Cardiac fibroblast (primary cell): Measurements from ENCODE around the gene LNP1.

Experiments used
- DNase-seq, 2 donors: peaks; one replicate each; pipeline versions ENCODE4 v3.0.0 to v3.0.0-alpha.2; 2010; ENCODE audit warnings: low read depth in 2 of 2
- H3K4me3 ChIP-seq, 2 donors: replicated peaks in 1 of 2; 1 replicate in 1 of 2; 2 replicates in 1 of 2; pipeline ENCODE4 v1.5.1; 2011; ENCODE audit warnings: low read depth in 2 of 2, low read length in 2 of 2, mild to moderate bottlenecking in 2 of 2, moderate library complexity in 1 of 2
- TF ChIP-seq, protein P1 (sequence below): IDR thresholded peaks from one replicate; pipeline ENCODE4 v1.5.1; 2011; ENCODE audit warnings: low read depth, mild to moderate bottlenecking, low read length, inconsistent platforms

LNP1 gene

DNA sequence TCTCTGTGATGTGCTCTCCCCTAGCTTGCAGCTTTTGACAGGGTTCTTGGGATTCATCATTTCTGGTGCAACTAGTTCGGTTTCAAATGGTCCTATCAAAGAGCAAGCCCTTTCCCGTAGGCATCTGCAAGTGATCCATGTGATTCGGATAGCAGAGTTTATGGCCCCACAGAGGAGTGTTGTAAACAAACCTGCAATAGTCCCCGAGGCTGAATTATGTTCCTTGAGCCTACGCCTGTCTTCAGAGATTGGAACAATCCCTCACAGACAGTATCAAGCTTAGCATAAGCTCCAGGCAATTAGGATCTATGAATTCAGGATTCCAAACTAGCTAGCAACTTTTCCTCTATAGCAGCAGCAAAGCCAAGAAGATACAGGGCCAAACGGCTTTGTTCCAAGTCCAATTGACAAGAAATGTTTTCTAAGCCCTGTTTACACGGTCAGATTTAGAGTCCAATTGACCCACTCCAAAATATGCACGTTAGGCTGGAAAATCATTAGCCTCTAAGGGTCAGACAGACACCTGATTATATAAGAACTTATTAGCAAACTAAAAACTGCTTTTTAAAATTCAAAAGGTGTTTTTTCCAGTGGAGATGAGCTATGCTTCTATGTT lies 24.8 kb downstream of the LNP1 start:
- H3K4me3 ChIP-seq, result no peak overlapping the region
- DNase-seq, result no peak
- TF ChIP-seq, protein P1, sequence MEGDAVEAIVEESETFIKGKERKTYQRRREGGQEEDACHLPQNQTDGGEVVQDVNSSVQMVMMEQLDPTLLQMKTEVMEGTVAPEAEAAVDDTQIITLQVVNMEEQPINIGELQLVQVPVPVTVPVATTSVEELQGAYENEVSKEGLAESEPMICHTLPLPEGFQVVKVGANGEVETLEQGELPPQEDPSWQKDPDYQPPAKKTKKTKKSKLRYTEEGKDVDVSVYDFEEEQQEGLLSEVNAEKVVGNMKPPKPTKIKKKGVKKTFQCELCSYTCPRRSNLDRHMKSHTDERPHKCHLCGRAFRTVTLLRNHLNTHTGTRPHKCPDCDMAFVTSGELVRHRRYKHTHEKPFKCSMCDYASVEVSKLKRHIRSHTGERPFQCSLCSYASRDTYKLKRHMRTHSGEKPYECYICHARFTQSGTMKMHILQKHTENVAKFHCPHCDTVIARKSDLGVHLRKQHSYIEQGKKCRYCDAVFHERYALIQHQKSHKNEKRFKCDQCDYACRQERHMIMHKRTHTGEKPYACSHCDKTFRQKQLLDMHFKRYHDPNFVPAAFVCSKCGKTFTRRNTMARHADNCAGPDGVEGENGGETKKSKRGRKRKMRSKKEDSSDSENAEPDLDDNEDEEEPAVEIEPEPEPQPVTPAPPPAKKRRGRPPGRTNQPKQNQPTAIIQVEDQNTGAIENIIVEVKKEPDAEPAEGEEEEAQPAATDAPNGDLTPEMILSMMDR, result no peak

DNA sequence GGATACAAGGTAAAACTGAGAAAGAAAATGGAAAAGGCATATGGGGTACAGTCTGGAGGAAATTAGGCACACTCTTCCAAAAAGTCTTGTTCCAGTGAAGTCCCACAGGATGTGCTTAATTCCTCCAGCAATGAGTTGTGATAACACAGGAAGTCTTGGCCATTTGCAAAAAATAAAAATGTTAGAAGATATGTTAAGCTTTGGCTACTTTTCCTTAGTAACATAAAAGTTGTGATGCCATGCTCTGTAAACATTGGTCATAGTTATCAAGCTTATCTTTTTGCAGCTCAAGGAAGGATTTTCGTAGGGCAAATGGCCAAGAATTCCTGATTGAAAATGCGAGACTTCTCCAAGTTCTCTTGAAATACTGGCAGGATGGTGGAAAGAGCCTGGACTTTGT lies 26.4 kb downstream of the LNP1 start:
- no peak overlapping the region for H3K4me3 ChIP-seq
- DNase-seq, result peak in 1 of 2 donors; percentile 92
- TF ChIP-seq, protein P1, result no peak

DNA sequence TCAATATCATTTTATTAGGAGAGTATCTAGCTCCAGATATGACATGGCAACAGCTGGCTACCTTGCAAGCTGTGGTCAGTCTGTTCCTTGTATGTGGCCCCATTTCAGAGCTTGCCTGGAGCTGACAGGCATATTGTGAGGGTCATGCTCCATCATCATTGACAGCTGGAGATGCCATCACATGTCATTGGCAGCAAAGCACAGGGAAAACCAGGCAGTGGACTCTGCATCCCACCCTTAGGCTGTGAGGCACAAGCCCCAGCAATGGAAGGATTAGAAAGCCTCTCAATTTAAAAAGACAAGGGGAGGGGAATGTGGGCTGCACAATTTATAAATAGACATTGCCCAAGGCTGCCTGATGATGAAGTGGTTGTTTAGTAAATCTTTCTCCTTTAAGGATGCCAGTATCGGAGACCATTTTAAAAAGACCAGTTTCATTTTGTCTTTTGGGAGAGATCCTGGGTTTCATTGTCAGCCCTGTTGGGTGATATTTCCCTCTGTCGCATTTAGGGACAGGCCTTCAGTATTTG lies 27.9 kb downstream of the LNP1 start:
- TF ChIP-seq, protein P1, result no peak
- no peak for DNase-seq
- no peak overlapping the region for H3K4me3 ChIP-seq

DNA sequence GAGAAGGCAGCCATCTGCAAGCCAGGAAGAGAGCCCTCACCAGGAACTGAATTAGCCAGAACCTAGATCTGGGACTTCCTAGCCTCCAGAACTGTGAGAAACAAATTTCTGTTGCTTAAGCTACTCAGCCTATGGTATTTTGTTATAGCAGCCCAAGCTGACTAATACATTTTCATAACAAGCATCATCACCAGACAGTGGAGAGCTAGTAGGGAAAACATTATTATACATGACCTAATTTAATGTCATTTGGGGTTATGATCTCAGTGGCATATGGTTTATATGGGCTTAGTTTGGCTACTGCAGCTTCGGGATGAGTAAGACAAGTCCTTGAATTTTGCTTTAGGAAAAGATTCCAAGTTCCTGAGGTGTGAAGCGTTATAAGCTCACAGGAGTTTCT lies 35.6 kb downstream of the LNP1 start:
- TF ChIP-seq, protein P1, result no peak
- no peak overlapping the region for H3K4me3 ChIP-seq
- peak in 1 of 2 donors; percentile 43 for DNase-seq

DNA sequence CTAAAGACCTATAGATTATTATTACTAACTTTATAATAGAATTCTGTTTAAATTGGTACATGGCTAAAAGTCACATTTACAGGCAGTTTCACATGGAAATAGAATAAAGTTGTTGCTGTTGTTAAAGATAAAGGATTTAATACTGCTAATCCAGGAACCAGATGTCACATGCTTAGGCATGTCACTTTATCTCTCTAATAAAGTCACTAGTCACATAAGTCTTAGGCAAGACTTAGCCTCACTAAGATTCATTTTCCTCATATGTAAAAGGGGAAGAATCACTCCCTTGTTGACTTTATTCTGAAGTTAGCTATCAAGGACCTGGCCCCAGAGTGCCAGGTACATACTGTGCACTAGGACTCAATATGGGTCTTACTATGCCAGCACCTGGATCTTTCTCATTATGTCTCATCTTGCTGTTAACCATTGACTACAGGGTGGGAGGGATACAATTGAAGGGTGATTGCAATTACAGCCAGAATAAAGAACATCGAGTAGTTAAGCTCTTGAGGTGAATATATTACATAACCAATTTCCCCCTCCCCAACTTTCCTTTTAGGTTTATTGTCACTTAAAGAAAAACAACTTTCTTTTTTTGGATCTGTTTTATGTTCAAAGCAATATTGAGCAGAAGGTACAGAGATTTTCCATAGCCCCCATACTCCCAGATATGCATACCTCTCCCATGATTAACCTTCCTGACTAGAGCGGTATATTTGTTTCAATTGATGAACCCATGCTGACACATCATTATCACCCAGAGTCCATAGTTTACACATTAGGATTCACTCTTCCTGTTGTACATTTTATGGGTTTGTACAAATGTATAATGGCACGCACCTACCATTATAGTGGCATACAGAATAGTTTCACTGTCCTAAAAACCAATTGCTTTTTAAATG lies 36.6 kb downstream of the LNP1 start:
- TF ChIP-seq, protein P1, result no peak
- DNase-seq, result no peak
- no peak overlapping the region for H3K4me3 ChIP-seq

DNA sequence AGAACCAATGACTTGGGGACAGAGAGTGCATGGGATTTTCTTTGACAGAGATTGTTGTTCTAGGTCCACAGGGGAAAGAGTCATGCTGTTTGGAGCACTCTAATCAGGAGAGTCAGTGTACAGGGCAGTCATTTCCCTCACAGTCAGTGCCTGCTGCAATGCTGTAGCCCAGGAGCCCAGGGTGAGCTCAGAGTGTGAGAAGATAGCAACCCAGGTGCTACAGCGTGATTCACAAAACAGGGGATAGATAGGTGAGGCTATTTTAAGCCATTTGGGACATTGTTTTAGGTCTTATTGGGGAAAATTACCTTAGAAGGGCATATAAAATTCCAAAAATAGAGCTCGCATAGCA lies 37.3 kb downstream of the LNP1 start:
- TF ChIP-seq, protein P1, result no peak

More for the DNA sequence above, 37.3 kb downstream of the LNP1 start:
- DNase-seq, result peak in 1 of 2 donors; percentile 6
- H3K4me3 ChIP-seq, result no peak overlapping the region
